ENCODE results near the gene ANGEL1.

DNA sequence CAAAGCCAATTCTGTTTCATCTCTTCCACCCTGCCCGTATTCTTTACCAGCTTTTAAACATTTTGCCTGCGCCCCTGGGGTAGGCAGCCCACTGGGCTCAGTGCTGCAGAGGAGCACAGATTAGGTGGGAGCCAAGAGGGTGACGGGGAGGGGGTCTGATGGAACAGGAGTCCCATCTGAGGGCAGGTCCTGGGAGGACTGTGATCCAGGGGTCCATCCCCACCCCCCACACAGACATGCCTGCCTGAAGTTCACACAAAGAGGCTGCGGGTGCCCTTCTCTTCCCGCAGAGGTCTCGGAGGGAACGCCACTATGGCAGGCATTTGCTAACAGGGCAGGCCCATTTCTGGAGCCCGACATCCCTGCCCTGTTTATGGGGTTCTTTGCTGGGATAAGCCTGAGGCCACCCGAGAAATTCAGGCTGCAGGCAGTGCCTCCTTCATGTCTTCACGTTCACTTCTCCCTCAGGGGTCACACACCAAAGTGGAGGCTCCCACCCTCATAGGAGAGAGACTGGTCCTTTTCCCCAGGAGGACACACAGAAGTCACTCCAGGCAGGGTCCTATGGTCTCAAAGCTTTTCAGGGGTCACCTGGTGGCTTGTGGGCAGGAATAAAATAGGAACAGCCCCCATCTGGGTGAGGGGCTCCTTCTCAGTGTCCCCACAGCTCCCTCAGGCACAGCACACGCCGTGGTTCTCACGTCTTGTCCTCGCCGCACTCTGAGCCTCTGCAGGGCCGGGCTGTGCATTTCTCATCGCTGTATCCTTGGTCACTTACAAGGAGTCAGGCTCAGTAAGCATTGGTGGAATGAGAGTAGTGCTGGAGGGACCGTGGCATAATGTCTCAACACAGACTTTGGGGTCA, 38.5 kb downstream of the ANGEL1 start:
- no peak for TF ChIP-seq EGR1 (IDR thresholded peaks at IDR 0.05)
- TF ChIP-seq CEBPB (IDR thresholded peaks at IDR 0.05) = no peak
- TF ChIP-seq ZBTB7A (IDR thresholded peaks at IDR 0.05; ENCODE audit: low read depth) = no peak
